Middle frontal gyrus (tissue), 1 donor: ENCODE data around the gene ZBTB42.

ENCODE experiments used
- DNase-seq: peaks from one replicate; pipeline ENCODE4 v3.0.0-alpha.2; 2015; ENCODE audit warnings: low spot score; ENCODE audit errors: extremely low spot score

The ZBTB42 gene

GRCh38 chr14:104782086-104782807 is 18.7 kb upstream of the ZBTB42 start:
- DNase-seq: no peak

DNA sequence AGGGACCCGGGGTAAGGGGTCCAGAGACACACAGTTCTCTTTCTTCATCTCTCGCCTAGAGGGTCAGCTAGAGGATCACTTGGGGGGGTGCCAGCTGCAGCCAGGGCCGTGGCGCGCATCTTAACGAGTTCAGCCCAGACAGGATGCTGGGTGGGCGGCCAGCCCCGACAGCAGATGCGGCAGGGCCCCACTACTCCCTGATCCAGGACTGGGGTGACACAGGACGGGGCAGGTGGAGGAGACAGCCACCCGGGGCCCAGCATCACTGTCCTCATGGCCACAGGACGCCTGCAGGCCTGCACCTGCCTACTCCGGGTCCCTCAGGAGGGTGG is 18.1 kb upstream of the ZBTB42 start:
- DNase-seq: no peak

DNA sequence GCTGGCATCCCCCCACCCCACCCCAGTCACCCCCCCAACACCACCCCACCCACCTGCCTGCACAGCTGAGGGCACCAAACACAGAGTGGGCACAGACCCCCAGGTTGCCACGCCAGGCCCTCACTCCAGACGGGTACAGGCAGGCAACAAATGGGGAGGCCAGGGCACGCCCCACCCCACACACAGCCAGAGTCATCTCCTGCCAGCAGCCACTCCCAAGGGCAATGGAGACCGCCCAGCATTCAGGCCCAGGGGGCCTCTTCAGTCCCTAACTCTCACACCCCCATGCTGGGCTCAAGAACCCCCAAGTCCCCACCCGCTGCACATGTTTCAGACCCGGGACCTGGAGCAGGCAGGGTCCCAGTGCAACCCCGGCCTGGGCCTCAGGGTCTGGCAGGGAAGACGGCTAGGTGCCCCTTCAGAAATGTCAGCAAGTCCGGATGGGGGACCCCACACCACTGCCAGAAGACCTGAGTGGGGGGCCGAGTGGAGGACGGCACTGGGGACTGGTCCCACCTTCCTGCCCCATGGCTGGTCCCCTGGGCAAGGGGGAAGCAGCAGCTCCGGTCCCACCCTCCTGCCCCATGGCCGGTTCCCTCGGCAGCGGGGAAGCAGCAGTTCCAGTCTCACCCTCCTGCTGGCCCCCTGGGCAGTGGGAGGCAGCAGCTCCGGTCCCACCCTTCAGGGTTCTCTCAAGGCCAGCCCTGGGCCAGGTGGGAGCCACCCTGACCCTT is 17.2 kb upstream of the ZBTB42 start:
- no peak for DNase-seq

DNA sequence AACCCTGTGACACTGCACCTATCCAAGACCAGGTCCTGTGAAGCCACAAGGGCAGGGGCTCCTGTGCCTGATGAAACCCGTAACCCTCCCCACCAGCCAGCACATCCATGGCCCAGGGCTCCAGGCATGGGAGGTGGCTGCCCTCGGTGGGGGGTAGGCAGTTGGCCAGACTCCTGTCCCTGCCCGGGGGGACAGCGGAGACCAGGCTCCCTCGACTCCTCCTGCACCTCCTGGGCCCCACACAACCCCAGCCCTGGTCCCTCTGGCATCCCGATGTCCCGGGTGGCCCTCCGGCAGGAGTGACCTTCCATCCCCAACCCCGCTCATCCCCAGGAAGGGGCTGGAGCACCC is 16.7 kb upstream of the ZBTB42 start:
- DNase-seq: no peak

DNA sequence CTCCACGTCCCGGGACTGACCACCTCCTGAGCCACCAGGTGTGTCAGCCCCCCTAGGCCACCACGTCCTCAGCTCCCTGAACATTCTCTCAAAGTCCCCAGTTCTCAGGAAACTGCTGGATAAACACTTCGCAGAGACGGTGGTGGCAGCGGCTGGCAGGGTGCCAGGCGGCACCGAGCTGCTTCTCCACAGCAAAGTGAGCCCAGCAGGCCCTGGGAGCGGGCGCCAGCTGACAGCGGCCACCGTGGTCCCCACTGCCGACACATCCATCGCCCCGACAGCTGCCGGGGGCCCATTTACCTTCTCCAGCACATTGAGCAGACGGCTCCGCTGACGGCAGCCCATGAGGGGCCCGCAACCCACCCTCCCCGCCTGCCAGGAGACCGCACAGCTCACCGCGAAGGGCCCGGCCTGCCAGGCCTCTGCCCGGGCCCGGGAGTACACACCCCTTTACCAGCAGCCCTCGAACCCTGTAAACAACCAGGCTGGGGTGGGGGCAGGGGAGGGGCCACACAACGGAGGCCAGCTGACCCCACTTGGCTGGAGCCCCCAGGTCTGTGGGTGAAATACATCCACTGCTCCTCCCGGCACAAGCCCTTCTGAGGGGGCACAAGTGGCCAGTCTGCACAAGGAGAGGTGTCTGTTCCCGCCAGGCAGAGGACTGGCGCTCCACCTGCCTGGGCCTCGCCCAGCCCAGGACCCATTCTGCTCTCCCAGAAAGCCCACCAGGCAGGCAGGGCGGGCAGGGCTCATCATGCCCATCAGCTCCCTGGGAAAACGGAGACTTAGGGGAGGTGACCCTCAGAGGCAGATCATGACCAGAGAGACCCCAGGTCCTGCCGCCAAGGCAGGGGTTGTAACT is 15.8 kb upstream of the ZBTB42 start:
- DNase-seq: no peak

DNA sequence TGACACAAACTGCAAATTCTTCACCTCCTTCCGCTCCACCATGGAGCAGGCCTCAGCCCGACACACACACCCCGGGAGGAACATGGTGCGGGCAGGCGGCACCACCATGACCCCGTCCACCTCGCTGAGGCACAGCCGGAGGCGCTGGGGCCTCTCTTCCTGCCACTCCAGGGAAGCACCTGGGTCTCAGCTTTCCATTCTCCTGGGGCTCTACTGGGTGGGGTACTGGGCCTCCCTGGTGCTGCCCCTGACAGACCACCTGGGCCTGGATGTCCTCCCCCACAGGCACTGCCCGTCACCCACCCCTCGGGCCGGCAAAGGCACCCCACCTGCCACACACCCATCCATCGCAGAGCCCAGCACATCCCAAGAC is 15.2 kb upstream of the ZBTB42 start:
- no peak for DNase-seq

DNA sequence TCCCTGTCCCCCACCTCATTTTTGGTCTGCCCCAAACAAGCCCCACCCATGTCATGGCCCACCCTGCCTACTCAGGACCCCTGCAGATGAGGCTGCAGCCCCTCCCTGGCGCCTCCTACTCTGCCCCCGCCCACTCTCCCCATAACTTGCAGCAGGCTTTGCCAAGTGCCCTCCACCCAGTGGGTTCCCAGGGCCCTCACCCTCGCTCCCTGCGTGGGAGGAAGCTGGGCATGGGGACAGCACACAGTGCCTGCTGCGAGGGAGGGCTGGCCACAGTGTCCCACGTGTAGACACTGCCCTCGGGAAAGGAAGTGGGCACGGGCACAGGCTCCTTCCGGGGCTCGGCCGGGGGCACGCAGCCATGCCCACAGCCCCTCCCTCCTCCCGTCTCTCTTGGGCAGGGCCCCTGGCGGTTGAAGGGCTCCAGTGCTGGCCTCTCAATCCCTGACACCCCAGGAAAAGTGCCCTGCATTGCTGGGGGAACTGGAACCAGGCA is 14.8 kb upstream of the ZBTB42 start:
- DNase-seq: no peak

- no peak for DNase-seq
Observed at GRCh38 chr14:104786726-104787675, 13.9 kb upstream of the ZBTB42 start.

GRCh38 chr14:104787736-104788135 is 13.2 kb upstream of the ZBTB42 start:
- no peak for DNase-seq

GRCh38 chr14:104788161-104788818 is 12.6 kb upstream of the ZBTB42 start:
- no peak for DNase-seq

DNA sequence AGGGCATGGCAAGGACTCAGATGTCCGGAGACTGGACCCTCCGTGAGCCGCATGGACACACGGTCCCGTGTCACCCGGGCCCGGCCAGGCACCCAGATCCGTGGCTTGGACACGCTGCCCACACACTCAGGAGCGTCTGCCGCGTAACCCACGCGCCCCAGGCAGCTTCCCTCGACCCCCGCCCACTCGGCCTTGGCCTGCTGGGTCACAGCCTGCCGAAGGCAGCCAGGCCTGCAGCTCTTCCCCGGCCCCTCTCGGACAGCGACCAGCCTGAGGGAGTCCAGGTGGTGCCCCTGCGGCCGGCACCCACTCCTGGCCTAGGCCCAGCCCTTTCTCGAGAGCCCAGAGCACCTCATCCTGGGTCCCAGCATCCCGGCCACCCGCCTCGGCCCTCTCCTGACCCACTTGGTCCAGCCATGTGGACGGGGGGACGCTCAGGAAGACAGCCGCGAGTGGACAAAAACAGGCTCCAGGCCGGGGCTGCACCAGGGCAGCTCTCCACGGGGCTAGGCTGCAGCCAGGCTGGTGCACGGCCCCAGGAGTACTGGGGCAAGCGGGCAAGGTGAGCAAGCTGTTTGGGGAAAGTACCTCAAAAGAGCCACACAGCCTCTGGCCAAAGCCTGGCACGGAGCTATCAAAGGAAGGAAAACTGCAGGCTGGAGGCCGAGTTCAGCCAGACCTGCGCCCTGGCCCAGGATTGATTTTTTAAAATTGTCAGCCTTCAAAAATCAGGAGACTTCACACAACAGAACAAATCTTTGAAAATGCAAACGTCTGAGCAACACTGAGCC is 11.8 kb upstream of the ZBTB42 start:
- DNase-seq: no peak

GRCh38 chr14:104789752-104790743 is 10.9 kb upstream of the ZBTB42 start:
- DNase-seq: no peak

- no peak for DNase-seq
Observed at GRCh38 chr14:104791425-104791824, 9.5 kb upstream of the ZBTB42 start.

- no peak for DNase-seq
Observed at GRCh38 chr14:104792101-104792884, 8.6 kb upstream of the ZBTB42 start.

- DNase-seq: no peak
Observed at GRCh38 chr14:104792945-104793702, 7.8 kb upstream of the ZBTB42 start.

DNA sequence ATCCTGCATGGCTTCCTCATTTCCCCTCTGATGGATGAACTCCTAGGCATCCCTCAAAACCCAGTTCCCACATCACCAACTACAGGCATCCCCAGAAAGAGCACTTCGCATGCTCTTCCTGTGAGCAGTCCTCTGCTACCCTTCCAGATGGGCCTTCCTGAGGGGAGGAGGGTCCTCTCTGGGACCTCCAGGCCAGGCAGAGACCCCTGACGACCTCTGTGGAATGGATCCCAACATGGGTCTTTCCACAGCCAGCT is 7.3 kb upstream of the ZBTB42 start:
- no peak for DNase-seq

DNA sequence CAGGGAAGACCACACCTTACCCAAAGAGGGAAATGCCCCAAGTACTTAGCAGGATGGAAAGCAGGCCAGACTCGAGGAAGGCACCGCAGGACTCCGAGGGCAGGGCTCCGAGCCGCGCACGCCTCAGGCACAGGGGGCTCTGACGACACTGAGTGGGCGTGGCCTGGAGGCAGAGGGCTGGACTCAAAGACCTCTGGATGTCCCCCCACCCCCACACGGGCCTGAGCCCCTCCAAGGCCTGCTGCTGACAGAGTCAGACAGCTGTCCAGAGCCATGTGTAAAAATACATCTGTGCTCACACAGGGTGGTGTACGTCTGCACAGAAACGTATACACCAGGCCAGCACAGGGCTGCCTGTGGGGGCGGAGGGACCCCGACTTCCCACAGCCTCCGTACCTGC is 6.8 kb upstream of the ZBTB42 start:
- DNase-seq: no peak
